ENCODE results near the gene CALY.

DNA sequence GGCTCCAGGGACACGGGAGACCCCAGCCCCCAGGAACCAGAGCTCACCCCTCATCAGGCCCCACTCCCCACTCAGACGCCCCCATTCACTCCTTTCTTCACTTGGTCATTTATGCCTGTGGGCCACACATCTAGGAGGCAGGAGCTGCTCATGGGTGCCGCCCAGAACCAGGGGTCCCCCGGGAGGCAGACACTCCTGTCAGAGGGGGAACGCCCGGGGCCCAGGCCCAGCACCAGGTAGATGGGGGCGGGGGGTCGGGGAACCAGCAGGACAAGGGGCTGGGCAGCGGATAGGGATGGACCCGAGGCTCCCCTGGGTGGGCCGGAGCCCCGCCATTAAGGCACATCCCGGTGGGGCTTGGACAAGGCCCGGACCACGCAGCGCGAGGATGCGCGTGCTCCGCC lies 11.8 kb downstream of the CALY start:
- TF ChIP-seq, protein P1, sequence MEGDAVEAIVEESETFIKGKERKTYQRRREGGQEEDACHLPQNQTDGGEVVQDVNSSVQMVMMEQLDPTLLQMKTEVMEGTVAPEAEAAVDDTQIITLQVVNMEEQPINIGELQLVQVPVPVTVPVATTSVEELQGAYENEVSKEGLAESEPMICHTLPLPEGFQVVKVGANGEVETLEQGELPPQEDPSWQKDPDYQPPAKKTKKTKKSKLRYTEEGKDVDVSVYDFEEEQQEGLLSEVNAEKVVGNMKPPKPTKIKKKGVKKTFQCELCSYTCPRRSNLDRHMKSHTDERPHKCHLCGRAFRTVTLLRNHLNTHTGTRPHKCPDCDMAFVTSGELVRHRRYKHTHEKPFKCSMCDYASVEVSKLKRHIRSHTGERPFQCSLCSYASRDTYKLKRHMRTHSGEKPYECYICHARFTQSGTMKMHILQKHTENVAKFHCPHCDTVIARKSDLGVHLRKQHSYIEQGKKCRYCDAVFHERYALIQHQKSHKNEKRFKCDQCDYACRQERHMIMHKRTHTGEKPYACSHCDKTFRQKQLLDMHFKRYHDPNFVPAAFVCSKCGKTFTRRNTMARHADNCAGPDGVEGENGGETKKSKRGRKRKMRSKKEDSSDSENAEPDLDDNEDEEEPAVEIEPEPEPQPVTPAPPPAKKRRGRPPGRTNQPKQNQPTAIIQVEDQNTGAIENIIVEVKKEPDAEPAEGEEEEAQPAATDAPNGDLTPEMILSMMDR (IDR thresholded peaks at IDR 0.05): no peak
- TF ChIP-seq POLR2A (IDR thresholded peaks at IDR 0.05; ENCODE audit: low read depth): no peak

Measured in esophagus muscularis mucosa (tissue), 3 donors.